Ovary (tissue), 3 donors: Measurements from ENCODE around the gene MIEF2.

ENCODE experiments used
- CTCF ChIP-seq, 3 donors: fragments of 450-650 bp in 2 of 3; fragments of 200-600 bp in 1 of 3; IDR thresholded peaks; one replicate each; pipeline versions ENCODE4 v1.5.1 to v1.8.0; 2016 to 2022; ENCODE audit warnings: antibody characterized with exemption in 3 of 3, mild to moderate bottlenecking in 1 of 3
- EP300 ChIP-seq: sonication (generic); formaldehyde crosslinking; IDR thresholded peaks from one replicate; pipeline ENCODE4 v1.6.1; 2017; ENCODE audit warnings: antibody characterized with exemption
- POLR2A ChIP-seq: fragments of 450-650 bp; IDR thresholded peaks from one replicate; pipeline ENCODE4 v1.6.1; 2017; ENCODE audit warnings: antibody characterized with exemption, mild to moderate bottlenecking, moderate library complexity
- donor health status: DM: no; HTN: no; CAD: no.

- TF ChIP-seq CTCF (IDR thresholded peaks at IDR 0.05) (no peak), POLR2A (no peak), EP300 (no peak)
Measured at GRCh38 chr17:18240449-18240848, 20.0 kb upstream of the MIEF2 start.
